NCI-H446 treated with DMSO at 0.1 percent for 48 hours (cell line): ENCODE measurements around the gene CDC16.
"Not testable (repeated sequence)": the region's sequence is repeated elsewhere in the genome, so short reads cannot be mapped to it uniquely, and the experiment has no call there.

Experiments
- DNase-seq: peaks from one replicate; lab custom pipeline; 2025; lab: John Stamatoyannopoulos, UW

The CDC16 gene

GRCh38 chr13:114228176-114228575, 6.5 kb upstream of the CDC16 start:
- DNase-seq, result no peak

- no peak for DNase-seq
Measured at GRCh38 chr13:114229506-114229905, 5.2 kb upstream of the CDC16 start.

DNA sequence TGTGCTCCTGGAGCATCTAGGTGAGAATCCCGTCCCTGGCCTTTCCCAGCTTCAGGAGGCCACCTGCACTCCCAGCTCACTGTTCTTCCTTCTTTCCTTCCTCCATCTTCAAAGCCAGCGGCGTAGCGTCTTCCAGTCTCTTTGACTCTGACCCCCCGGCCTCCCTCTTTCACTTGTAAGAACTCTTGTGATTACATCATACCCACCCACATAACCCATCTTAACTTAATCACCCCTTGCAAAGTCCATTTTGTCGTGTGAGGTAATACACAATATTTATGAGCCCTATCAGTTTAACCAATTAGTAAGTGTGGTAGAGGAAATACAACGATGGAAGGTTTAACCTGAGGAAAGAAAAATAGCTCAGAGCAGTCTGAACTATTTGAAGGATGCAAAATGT, 4.6 kb upstream of the CDC16 start:
- DNase-seq, result no peak

DNA sequence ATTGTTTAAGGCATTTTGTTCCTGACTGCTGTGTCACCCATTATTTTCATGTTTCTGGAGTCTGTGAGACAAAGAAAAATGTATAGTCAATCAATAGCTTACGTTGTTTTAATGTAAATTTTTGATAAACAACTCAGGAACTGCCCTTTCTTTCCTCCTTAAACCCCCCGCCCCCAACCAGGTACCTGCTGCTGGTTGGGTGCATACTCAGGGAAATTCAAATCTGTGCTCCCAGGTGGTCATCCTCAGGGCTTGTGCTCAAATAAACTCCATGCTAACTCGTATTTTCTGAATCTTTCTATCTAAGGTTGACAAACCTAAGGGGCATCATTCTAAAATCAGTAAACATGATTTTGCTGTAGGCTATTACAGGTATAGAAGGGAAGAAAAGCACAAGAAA, 4.1 kb upstream of the CDC16 start:
- no peak for DNase-seq

- DNase-seq, result no peak
Measured at GRCh38 chr13:114231886-114232285, 2.8 kb upstream of the CDC16 start.

DNA sequence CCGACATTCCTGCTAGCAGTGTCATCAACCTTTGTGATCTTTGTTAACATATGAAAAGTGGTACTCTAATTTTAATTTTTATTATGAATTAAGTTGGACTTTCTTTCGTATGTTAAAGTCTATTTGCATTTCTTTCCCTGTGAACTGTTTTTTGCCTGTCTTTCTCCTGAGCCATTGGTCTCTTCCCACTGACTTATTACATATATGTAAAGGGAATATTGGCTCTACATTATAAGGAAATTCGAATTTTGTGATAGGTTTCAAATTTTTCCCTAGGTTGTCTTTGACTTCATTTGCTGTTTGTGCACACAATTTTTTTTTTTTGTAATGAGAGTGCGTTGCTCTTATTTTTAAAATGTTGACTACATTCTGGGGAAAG, 442 bp upstream of the CDC16 start:
- DNase-seq, result no peak

GRCh38 chr13:114235697-114236096, 1.0 kb downstream of the CDC16 start:
- DNase-seq, result no peak

GRCh38 chr13:114236227-114236626, 1.5 kb downstream of the CDC16 start:
- no peak for DNase-seq

GRCh38 chr13:114237415-114238112, 2.9 kb downstream of the CDC16 start:
- DNase-seq, result no peak

DNA sequence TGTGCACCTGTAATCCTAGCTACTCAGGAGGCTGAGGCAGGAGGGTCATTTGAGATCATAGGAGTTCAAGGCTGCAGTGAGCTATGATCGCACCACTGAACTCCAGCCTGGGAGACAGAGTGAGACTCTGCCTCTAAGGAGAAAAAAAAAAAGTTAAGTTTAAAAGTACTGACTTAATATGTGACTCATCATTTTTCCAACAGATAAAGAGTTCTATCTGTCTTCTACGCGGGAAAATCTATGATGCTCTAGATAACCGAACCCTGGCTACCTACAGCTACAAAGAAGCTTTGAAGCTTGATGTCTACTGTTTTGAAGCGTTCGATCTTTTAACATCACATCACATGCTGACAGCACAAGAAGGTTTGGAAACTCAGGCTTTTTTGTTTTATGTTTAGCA, 7.2 kb downstream of the CDC16 start:
- DNase-seq, result no peak

DNA sequence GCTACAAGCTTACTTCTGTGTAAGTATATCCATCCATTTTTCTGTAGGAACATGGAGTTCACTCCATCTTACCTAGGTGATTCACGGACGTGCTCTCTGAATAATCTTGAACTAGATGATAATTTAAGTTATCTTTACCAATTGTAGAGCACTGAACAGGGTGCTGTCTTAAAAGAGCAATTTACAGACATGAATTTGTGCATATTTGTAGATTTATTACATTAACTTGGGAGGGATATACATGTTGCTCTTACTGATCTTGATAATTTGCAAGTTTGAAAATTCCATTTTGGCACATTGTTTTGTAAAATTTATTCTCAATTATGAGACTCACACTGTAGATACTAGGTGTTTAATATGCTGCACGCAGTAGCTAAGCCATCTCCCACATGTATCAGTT, 9.3 kb downstream of the CDC16 start:
- DNase-seq, result no peak

DNA sequence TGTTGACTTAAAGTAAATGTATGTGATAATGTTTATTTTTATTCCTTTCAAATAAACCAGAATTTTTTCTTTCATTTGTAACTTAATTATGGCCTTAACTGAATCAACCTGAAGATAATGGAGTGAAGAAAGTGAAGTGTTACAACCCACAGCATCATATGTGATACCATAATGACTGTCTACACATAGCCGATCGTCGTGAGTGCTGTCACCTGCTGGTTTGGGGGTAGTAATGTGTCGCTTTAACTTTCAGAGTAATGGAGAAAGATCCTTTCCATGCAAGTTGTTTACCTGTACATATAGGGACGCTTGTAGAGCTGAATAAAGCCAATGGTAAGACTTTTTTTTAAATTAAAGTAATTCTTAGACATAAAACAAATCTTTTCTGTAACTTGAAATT, 9.9 kb downstream of the CDC16 start:
- no peak for DNase-seq

DNA sequence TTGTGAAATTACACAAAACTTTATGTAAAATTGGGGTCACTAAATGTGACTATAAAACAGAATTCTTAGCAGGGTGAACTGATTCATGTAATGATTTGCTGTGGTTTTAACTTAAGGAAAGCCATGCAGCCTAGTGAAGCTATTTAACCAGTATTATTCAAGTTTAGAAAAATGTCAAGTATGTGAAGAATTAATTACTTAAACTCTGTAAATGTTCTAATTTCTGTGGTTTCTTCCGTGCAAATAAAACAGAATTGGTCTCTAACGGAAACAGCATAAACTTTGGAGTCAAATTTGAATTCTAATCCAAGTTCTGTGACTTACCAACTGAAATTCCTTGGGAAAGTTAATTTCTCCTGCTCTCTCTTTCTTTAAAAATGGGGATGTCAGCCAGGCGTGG, 13.3 kb downstream of the CDC16 start:
- no peak for DNase-seq

DNA sequence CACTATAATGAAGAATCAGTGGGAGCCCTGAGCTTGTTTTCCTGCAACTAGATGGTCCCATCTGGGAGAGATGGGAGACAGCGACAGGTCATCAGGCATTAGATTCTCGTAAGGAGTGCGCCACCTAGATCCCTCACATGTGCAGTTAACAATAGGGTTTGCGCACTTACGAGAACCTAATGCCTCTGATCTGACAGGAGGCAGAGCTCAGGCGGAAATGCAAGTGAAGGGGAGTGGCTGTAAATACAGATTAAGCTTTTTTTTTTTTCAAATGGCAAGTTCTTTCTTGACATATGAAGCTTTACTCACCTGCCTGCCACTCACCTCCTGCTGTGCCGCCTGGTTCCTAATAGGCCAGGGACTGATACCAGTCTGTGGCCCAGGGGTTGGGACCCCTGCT, 14.4 kb downstream of the CDC16 start:
- no peak for DNase-seq

DNA sequence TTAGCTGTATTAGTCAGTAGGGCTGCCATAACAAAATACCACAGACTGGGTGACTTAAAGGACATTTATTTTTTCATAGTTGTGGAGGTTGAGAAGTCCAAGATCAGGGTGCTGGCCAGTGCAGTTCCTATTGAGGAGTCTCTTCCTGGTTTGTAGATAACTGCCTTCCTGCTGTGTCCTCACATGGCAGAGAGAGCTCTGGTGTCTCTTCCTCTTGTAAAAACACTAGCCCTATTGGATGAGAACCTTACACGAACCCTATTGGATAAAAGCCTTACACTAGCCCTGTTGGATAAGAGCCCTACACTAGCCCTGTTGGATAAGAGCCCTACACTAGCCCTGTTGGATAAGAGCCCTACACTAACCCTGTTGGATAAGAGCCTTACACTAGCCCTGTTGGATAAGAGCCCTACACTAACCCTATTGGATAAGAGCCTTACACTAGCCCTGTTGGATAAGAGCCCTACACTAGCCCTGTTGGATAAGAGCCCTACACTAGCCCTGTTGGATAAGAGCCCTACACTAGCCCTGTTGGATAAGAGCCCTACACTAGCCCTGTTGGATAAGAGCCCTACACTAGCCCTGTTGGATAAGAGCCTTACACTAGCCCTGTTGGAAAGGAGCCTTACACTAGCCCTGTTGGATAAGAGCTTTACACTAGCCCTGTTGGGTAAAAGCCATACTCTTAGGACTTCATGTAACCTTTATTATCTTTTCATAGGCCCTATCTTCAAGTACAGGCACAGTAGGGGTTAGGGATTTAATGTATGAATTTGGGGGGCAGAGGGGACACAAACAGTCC, 17.1 kb downstream of the CDC16 start:
- not testable (repeated sequence) for DNase-seq

- no peak for DNase-seq
Measured at GRCh38 chr13:114256547-114256946, 21.9 kb downstream of the CDC16 start.

DNA sequence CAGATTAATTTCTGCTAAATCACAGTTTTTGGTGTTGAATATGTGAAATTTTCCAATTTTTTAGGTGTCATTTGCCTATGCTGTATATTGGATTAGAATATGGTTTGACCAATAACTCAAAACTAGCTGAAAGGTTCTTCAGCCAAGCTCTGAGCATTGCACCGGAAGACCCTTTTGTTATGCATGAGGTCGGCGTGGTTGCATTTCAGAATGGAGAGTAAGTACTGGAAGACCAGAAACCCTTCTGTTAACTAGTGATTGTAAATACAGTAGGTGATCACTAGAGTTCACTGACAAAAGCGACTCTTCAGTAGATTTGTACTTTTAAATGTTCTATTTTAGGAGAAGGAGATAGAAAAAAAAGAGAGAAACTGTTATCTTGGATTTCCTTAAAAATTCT, 22.3 kb downstream of the CDC16 start:
- no peak for DNase-seq

DNA sequence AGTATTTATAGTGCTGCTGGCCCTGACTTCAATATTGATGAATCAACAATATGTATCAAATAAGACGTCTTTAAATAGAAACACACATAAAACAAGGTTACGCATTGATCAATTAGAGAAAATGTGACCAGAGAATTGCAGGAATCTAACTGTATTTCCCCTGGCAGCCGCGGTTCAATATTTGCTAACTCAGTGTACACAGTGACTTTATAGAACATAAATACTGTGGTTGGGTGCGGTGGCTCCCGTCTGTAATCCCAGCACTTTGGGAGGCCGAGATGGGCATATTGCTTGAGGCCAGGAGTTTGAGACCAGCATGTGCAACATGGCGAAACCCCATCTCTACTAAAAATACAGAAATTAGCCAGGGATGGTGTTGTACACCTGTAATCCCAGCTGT, 23.9 kb downstream of the CDC16 start:
- DNase-seq, result no peak

DNA sequence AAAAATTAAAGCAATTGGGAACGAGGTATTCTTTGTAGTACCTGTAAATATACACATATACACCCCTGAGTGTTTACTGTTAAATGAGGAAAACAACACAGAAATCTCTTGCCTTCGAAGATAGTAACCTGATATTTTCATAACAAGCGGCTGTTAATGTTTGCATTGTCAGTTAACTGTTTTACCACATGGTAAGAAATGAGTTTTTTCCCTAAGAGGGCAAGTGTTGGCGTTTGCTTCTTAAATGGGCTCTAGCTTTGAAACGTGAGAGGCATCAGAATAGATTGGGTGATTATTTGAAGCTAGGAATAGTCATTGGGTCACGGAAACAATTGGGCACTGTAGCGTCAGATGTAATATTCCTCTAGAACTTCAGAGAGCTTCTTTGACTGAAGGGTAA, 24.7 kb downstream of the CDC16 start:
- DNase-seq, result no peak

- no peak for DNase-seq
Measured at GRCh38 chr13:114259974-114260373, 25.3 kb downstream of the CDC16 start.

DNA sequence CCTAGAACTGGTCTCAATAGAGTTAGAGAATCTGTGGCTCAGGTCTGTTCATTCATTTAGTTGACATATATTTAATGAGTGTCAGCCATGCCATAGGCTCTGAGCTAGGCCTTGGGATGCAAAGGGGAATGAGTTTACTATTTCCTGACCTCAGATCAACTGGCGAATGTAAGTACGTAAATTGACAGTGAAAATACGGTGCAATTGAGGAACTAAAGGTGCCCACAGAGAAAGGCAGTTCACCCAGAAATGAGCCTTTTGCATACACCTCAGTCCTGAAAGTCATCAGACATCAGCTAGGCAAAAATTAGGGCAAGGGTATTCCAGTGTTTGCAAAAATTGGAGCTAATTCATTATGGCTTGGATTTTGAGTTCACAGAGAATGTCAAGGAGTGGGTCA, 26.1 kb downstream of the CDC16 start:
- no peak for DNase-seq

DNA sequence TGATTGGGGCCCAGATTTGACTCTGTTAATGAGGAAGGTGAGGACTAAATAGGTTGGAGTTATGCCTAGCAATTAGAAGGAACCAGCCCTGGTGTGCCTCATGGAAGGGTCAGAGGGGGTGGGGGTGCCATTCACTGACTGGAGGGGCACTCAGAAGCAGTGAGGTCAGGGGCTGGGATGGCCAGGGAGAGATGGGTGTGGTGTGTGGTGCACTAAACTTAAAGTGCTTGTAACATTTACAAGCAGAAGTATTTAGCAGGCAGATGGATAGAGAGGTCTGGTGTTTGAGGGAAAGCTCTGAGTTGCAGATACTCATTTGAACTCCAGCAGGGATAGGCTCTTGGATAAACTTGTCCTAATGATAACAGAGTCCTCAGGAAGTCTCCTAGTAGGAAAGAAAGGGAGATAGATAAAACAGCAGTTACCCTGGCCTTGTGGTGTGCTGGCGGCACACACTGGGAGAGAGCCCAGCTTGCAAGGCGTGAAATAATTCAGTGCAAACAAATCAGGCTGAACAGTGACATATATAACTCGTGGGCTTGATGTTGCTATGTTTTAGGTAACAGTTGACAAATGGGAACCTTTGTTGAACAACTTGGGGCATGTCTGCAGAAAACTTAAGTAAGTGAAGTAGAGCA, 26.8 kb downstream of the CDC16 start:
- DNase-seq, result no peak

DNA sequence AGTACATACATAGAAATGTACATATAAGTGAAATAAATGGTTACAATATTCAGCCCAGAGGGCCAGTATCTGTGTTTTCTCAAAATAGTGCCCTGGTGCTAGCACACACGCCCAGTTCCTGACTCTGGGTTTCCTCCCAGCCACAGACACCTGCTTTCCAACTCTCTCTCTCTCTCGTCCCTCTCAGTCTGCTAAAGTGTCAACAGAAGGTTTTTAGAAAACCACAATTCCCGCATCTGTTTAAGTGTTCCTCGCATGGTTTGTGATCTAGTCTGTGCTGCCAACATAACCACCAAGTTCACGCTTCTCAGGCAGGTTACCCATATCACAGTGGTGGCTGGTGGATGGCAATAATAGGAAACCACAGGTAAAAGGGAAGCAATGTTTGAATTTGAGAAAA, 28.9 kb downstream of the CDC16 start:
- DNase-seq, result no peak
